ENCODE measurements around the gene CEMIP2. TPM values are rescaled to one million over a fixed set of nuclear protein-coding genes. Genes with fewer than 3 reads are reported as not detected.
A peak's percentile ranks its signal among the peaks of the same experiment; 100 is the strongest.

CEMIP2 gene
- total and polyA plus RNA-seq, 2 of the 13 experiments (the other 11 are each of a cell fraction or from before 2014, with no cell fraction given) = 94.3 to 128 TPM

- Histone ChIP-seq H3K9ac (ENCODE audit: insufficient read depth, low read depth, low read length) (peak overlapping the region; percentile 71), H2AFZ (ENCODE audit: low read length) (no peak overlapping the region), H3K4me1 (ENCODE audit: insufficient read depth, low read length) (peaks cover 56% of the 10 kb centered on the region), H3K4me2 (ENCODE audit: low read depth, low read length) (peak overlapping the region; percentile 55), H3K79me2 (ENCODE audit: insufficient read depth, low read length) (peaks cover 26% of the 10 kb centered on the region), H3K9me3 (ENCODE audit: low read length) (no peaks in the 10 kb centered on the region), H3K27ac (ENCODE audit: extremely low read length, insufficient read depth, low read length) (peak overlapping the region; percentile 82), H4K20me1 (ENCODE audit: insufficient read depth, low read length) (no peaks in the 10 kb centered on the region), H3K4me3 (replicated peaks in 1 of 3; ENCODE audit: insufficient read depth in 1 of 3, low read depth in 2 of 3, low read length in 3 of 3) (peak overlapping the region in 1 of 3 experiments; percentile 9; a peak in 1 of 6 replicates), H3K27me3 (ENCODE audit: control insufficient read depth in 1 of 2, insufficient read depth in 2 of 2, low read length in 2 of 2) (no peaks in the 10 kb centered on the region), H3K36me3 (replicated peaks in 1 of 2; ENCODE audit: control insufficient read depth in 1 of 2, insufficient read depth in 2 of 2, low read length in 2 of 2) (peaks cover 12 to 42% of the 10 kb centered on the region in 2 experiments)
- TSS peak; percentile 83 for BruUV-seq (replicated peaks)
- in situ Hi-C loops (cut with HindIII; ENCODE audit: extremely low pct_ligation_motif_present, low pct_unique_long_range_greater_than_20kb) = no loop called here
- CTCF ChIA-PET (ENCODE audit: low intra/inter-chr PET ratio, low total read pairs) = no interaction called here
- FAIRE-seq = no peak
- POLR2A ChIA-PET = interaction anchor here (0.6 to 2.7 kb wide), 3 partner anchors 13 to 24 kb away, joined by 3 to 29 read pairs (median 13); partner anchors contain the start of gene CEMIP2
- intact Hi-C loops (cut with micrococcal nuclease; ENCODE audit: unreplicated experiment) = loop anchor here (2.0 kb wide), 2 partner anchors 16 to 24 kb away; no protein-coding TSS in a partner anchor
- 86% methylated on average over 4 of the region's 4 CpGs for WGBS (ENCODE audit: low lambda C conversion rate)
- DNase-seq (ENCODE audit: low spot score) = no peak
- ATAC-seq = no peak
- TF ChIP-seq TARDBP (CRISPR knock-in tag; IDR thresholded peaks at IDR 0.05) = peak; percentile 10; the same call in 1 of the 2 replicates
- no peak for TF ChIP-seq ZNF329 (CRISPR knock-in tag; IDR thresholded peaks at IDR 0.05; ENCODE audit: low read depth)
- TF ChIP-seq, protein P1, sequence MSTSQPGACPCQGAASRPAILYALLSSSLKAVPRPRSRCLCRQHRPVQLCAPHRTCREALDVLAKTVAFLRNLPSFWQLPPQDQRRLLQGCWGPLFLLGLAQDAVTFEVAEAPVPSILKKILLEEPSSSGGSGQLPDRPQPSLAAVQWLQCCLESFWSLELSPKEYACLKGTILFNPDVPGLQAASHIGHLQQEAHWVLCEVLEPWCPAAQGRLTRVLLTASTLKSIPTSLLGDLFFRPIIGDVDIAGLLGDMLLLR (CRISPR knock-in tag; IDR thresholded peaks at IDR 0.05) = no peak
- TF ChIP-seq ATF1 (CRISPR knock-in tag; IDR thresholded peaks at IDR 0.05) = peak; percentile 36; the same call in 1 of the 2 replicates
- TF ChIP-seq, protein P2, sequence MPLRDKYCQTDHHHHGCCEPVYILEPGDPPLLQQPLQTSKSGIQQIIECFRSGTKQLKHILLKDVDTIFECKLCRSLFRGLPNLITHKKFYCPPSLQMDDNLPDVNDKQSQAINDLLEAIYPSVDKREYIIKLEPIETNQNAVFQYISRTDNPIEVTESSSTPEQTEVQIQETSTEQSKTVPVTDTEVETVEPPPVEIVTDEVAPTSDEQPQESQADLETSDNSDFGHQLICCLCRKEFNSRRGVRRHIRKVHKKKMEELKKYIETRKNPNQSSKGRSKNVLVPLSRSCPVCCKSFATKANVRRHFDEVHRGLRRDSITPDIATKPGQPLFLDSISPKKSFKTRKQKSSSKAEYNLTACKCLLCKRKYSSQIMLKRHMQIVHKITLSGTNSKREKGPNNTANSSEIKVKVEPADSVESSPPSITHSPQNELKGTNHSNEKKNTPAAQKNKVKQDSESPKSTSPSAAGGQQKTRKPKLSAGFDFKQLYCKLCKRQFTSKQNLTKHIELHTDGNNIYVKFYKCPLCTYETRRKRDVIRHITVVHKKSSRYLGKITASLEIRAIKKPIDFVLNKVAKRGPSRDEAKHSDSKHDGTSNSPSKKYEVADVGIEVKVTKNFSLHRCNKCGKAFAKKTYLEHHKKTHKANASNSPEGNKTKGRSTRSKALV (CRISPR knock-in tag; IDR thresholded peaks at IDR 0.05) = 0 out of 2 replicates have a peak, but pooled peaks have one; percentile 18
- TF ChIP-seq HNF1B (CRISPR knock-in tag; IDR thresholded peaks at IDR 0.05) = no peak
- TF ChIP-seq ZNF670 (CRISPR knock-in tag; IDR thresholded peaks at IDR 0.05; ENCODE audit: borderline replicate concordance) = peak; percentile 52; the same call in 1 of the 2 replicates
- TF ChIP-seq ZFP36L2 (CRISPR knock-in tag; IDR thresholded peaks at IDR 0.05) = no peak
- no peak for TF ChIP-seq NONO (IDR thresholded peaks at IDR 0.05)
- TF ChIP-seq NONO (CRISPR knock-in tag; conservative IDR thresholded peaks at IDR 0.05) = no peak
- no peak for TF ChIP-seq ZNF274 (CRISPR knock-in tag; IDR thresholded peaks at IDR 0.05)
- 0 out of 2 replicates have a peak, but pooled peaks have one; percentile 14 for TF ChIP-seq MBD4 (IDR thresholded peaks at IDR 0.05; ENCODE audit: borderline replicate concordance, low read length)
- no peak for TF ChIP-seq ZNF354B (CRISPR knock-in tag; IDR thresholded peaks at IDR 0.05)
- peak; percentile 88 for TF ChIP-seq ZNF770 (CRISPR knock-in tag; IDR thresholded peaks at IDR 0.05)
- TF ChIP-seq ZNF510 (CRISPR knock-in tag; IDR thresholded peaks at IDR 0.05; ENCODE audit: low read depth) = no peak
Observed at GRCh38 chr9:71742703-71743102, 25.6 kb downstream of the CEMIP2 start.
